Left cardiac atrium (tissue), 4 donors: ENCODE measurements around the gene TMEM252. TPM values are rescaled to one million over a fixed set of nuclear protein-coding genes. Genes with fewer than 3 reads are reported as not detected.

Experiments used
- ATAC-seq, 2 donors: fragments of 200-7000 bp; cut with Tn5 transposase; one replicate each; pipeline ENCODE4 v1.9.1; 2020; ENCODE audit warnings: mild to moderate bottlenecking in 2 of 2, moderate library complexity in 2 of 2
- DNase-seq: peaks from one replicate; pipeline ENCODE4 v3.0.0-alpha.2; 2020
- intact Hi-C, 2 donors: fragments of 100-400 bp; cut with DNase I; formaldehyde crosslinking; loops; one replicate each; pipeline versions ENCODE4 v1.14.1 to v1.15.1; 2022 to 2023
- long read RNA-seq: library from polyadenylated mRNA; unstranded; transcript quantifications from one replicate; pipeline ENCODE4 v2.0.0, GENCODE V29; 2021
- total RNA-seq, 2 donors: library from RNA; stranded (reverse); fragmentation: NEBNext Ultra II Directional; extraction: Animal tissue kit (Norgen Biotek cat#: 25700); gene quantifications; one replicate each; pipeline ENCODE4 v1.2.1, GENCODE V29; 2021
- donor health status: DM: no; HTN: yes; CAD: no.
- donor health status: DM: no; HTN: yes; CAD: no; lungs with severe emphysema.
- donor health status: DM: yes; HTN: yes; CAD: no.
- donor health status: Dilated cardiomyopathy.

The TMEM252 gene
- under 1 TPM in 1 of 2 donors, not detected in 1; 0.18 TPM for total RNA-seq
- long read RNA-seq: 0 reads

GRCh38 chr9:68540712-68541535, at the start of gene TMEM252:
Gene TMEM252, minus strand, starts transcription at chr9:68540883. Its CDS starts 69 bp downstream, at chr9:68540814.
- ATAC-seq (no peak), DNase-seq (no peak)
- intact Hi-C loops: no loop called here

GRCh38 chr9:68585034-68585761, 44.5 kb upstream of the TMEM252 start:
- intact Hi-C loops: loop anchor here (2.0 to 10.0 kb wide), 8 partner anchors 90 to 442 kb away; partner anchors contain the start of gene PIP5K1B (in 1 of the 2)
- ATAC-seq (no peak), DNase-seq (no peak)

- DNase-seq: peak; percentile 85
- peak; percentile 96 to 97 for ATAC-seq
- intact Hi-C loops: loop anchor here (2.0 to 10.0 kb wide), 9 partner anchors 90 to 443 kb away; partner anchors contain the start of gene PIP5K1B (in 1 of the 2)
Measured at GRCh38 chr9:68584189-68585033, 43.7 kb upstream of the TMEM252 start.

- DNase-seq: no peak
- intact Hi-C loops: loop anchor here (5.0 to 10.0 kb wide), 6 partner anchors 93 to 446 kb away; partner anchors contain the start of gene PIP5K1B (in 1 of the 2)
Measured at GRCh38 chr9:68581696-68582095, 41.0 kb upstream of the TMEM252 start.

GRCh38 chr9:68577774-68578591, 37.3 kb upstream of the TMEM252 start:
- intact Hi-C loops: no loop called here
- DNase-seq (no peak), ATAC-seq (no peak)

More at GRCh38 chr9:68581696-68582095, 41.0 kb upstream of the TMEM252 start:
- no peak for ATAC-seq

- DNase-seq (no peak), ATAC-seq (no peak)
- intact Hi-C loops: no loop called here
Measured at GRCh38 chr9:68575817-68576216, 35.1 kb upstream of the TMEM252 start.

GRCh38 chr9:68574150-68574549, 33.5 kb upstream of the TMEM252 start:
- no peak for ATAC-seq
- intact Hi-C loops: no loop called here
- no peak for DNase-seq

GRCh38 chr9:68567565-68567964, 26.9 kb upstream of the TMEM252 start:
- ATAC-seq: no peak
- intact Hi-C loops: loop anchor here in 1 of 2 donors (10.0 kb wide), 1 partner anchor 53 kb away; no protein-coding TSS in a partner anchor
- no peak for DNase-seq

- DNase-seq (no peak), ATAC-seq (no peak)
- intact Hi-C loops: loop anchor here in 1 of 2 donors (10.0 kb wide), 1 partner anchor 48 kb away; no protein-coding TSS in a partner anchor
Measured at GRCh38 chr9:68562461-68562860, 21.8 kb upstream of the TMEM252 start.

- intact Hi-C loops: loop anchor here in 1 of 2 donors (10.0 kb wide), 1 partner anchor 45 kb away; no protein-coding TSS in a partner anchor
- ATAC-seq: peak; percentile 51 to 74
Measured at GRCh38 chr9:68560071-68560844, 19.6 kb upstream of the TMEM252 start.

GRCh38 chr9:68558545-68558944, 17.9 kb upstream of the TMEM252 start:
- intact Hi-C loops: no loop called here
- ATAC-seq: no peak

More at GRCh38 chr9:68560071-68560844, 19.6 kb upstream of the TMEM252 start:
- peak; percentile 59 for DNase-seq

GRCh38 chr9:68555437-68556150, 14.9 kb upstream of the TMEM252 start:
- no peak for ATAC-seq
- intact Hi-C loops: no loop called here
- DNase-seq: no peak

More at GRCh38 chr9:68558545-68558944, 17.9 kb upstream of the TMEM252 start:
- no peak for DNase-seq

- peak in 1 of 2 donors; percentile 55 for ATAC-seq
- intact Hi-C loops: no loop called here
Measured at GRCh38 chr9:68552700-68553476, 12.2 kb upstream of the TMEM252 start.

GRCh38 chr9:68551191-68551590, 10.5 kb upstream of the TMEM252 start:
- intact Hi-C loops: no loop called here
- DNase-seq (no peak), ATAC-seq (peak in 1 of 2 donors; percentile 56)

More at GRCh38 chr9:68552700-68553476, 12.2 kb upstream of the TMEM252 start:
- no peak for DNase-seq

GRCh38 chr9:68548241-68548640, 7.6 kb upstream of the TMEM252 start:
- no peak for DNase-seq
- intact Hi-C loops: no loop called here
- no peak for ATAC-seq

- DNase-seq: no peak
- ATAC-seq: peak in 1 of 2 donors; percentile 44
- intact Hi-C loops: no loop called here
Measured at GRCh38 chr9:68547417-68547816, 6.7 kb upstream of the TMEM252 start.
